GM23338 (cell line): Measurements from ENCODE around the gene AIMP2. TPM values are rescaled to one million over a fixed set of nuclear protein-coding genes. Genes with fewer than 3 reads are reported as not detected.
A peak's percentile ranks its signal among the peaks of the same experiment; 100 is the strongest.

ENCODE experiments used
- ATAC-seq: fragments of 200-7000 bp; cut with Tn5 transposase; 3 replicates; pipeline ENCODE4 v1.9.1; 2020
- DNase-seq: peaks from one replicate; pipeline ENCODE4 v3.0.0-alpha.2; 2015; ENCODE audit warnings: low spot score
- H2AFZ ChIP-seq: fragments of 200-600 bp; sonication (generic); 2 replicates; pipeline ENCODE4 v1.8.0; 2016; ENCODE audit warnings: antibody characterized with exemption, mild to moderate bottlenecking, moderate library complexity
- H3F3A ChIP-seq: fragments of 200-600 bp; sonication (generic); replicated peaks from 2 replicates; pipeline ENCODE4 v1.8.0; 2017; ENCODE audit warnings: antibody characterized with exemption, mixed run types, low read depth
- H3K27ac ChIP-seq: fragments of 200-600 bp; sonication (generic); 2 replicates; pipeline ENCODE4 v1.6.1; 2016; ENCODE audit warnings: low read depth
- H3K27me3 ChIP-seq: fragments of 200-600 bp; sonication (generic); 2 replicates; pipeline ENCODE4 v1.8.0; 2016; ENCODE audit warnings: mild to moderate bottlenecking, mixed run types, moderate library complexity; ENCODE audit not compliant: insufficient read depth
- H3K36me3 ChIP-seq: fragments of 200-600 bp; sonication (generic); 2 replicates; pipeline ENCODE4 v1.8.0; 2016; ENCODE audit warnings: mild to moderate bottlenecking; ENCODE audit not compliant: insufficient read depth
- H3K4me1 ChIP-seq: fragments of 200-600 bp; sonication (generic); 2 replicates; pipeline ENCODE4 v1.8.0; 2016; ENCODE audit warnings: mild to moderate bottlenecking, moderate library complexity; ENCODE audit not compliant: insufficient read depth
- H3K4me2 ChIP-seq: fragments of 200-600 bp; sonication (generic); 2 replicates; pipeline ENCODE4 v1.7.1; 2017; ENCODE audit warnings: mixed run types
- H3K4me3 ChIP-seq: fragments of 200-600 bp; sonication (generic); 2 replicates; pipeline ENCODE4 v1.6.1; 2016; ENCODE audit warnings: mixed run types
- H3K79me2 ChIP-seq: fragments of 200-600 bp; sonication (generic); replicated peaks from 2 replicates; pipeline ENCODE4 v1.8.0; 2017; ENCODE audit warnings: mild to moderate bottlenecking; ENCODE audit not compliant: insufficient read depth
- H3K9me2 ChIP-seq: fragments of 200-600 bp; sonication (generic); 2 replicates; pipeline ENCODE4 v1.8.0; 2017; ENCODE audit not compliant: insufficient read depth
- H4K20me1 ChIP-seq: fragments of 200-600 bp; sonication (generic); replicated peaks from 2 replicates; pipeline ENCODE4 v1.8.0; 2017; ENCODE audit warnings: mild to moderate bottlenecking; ENCODE audit not compliant: insufficient read depth
- H3K27ac Mint-ChIP-seq: 2 replicates; pipeline ENCODE4 v1.8.0; 2020; ENCODE audit warnings: inconsistent platforms, mild to moderate bottlenecking, moderate library complexity, mixed read lengths
- H3K27me3 Mint-ChIP-seq: 3 replicates; pipeline ENCODE4 v1.8.0; 2022; ENCODE audit warnings: low read depth, mild to moderate bottlenecking, moderate library complexity, mixed read lengths, inconsistent platforms; ENCODE audit not compliant: insufficient read depth, poor library complexity
- H3K36me3 Mint-ChIP-seq: 3 replicates; pipeline ENCODE4 v1.8.0; 2021; ENCODE audit warnings: low read depth, mild to moderate bottlenecking, inconsistent platforms, moderate library complexity, mixed read lengths
- H3K4me1 Mint-ChIP-seq: 3 replicates; pipeline ENCODE4 v1.8.0; 2020; ENCODE audit warnings: mild to moderate bottlenecking, inconsistent platforms, mixed read lengths
- H3K4me3 Mint-ChIP-seq: 3 replicates; pipeline ENCODE4 v1.8.0; 2021; ENCODE audit warnings: moderate library complexity, mild to moderate bottlenecking, inconsistent platforms, mixed read lengths
- H3K9me3 Mint-ChIP-seq: 3 replicates; pipeline ENCODE4 v1.8.0; 2020; ENCODE audit warnings: moderate library complexity, mild to moderate bottlenecking, inconsistent platforms, mixed read lengths
- CREB1 ChIP-seq: fragments of 250-450 bp; sonication (Bioruptor Pico); IDR thresholded peaks from 2 replicates; pipeline ENCODE4 v1.5.0; 2020; ENCODE audit warnings: low read depth, mild to moderate bottlenecking, moderate library complexity
- ETS1 ChIP-seq: IDR thresholded peaks from 2 replicates; pipeline ENCODE4 v1.6.1; 2016; ENCODE audit warnings: antibody characterized with exemption
- EZH2 ChIP-seq: fragments of 200-600 bp; sonication (generic); IDR thresholded peaks from one replicate; pipeline ENCODE4 v1.8.0; 2017; ENCODE audit warnings: antibody characterized with exemption, mild to moderate bottlenecking, low read depth; ENCODE audit not compliant: unreplicated experiment
- EZH2phosphoT487 ChIP-seq: fragments of 200-600 bp; sonication (generic); IDR thresholded peaks from one replicate; pipeline ENCODE4 v1.8.1; 2018; ENCODE audit warnings: antibody characterized with exemption; ENCODE audit not compliant: unreplicated experiment
- JUNB ChIP-seq: IDR thresholded peaks from one replicate; pipeline ENCODE4 v1.6.1; 2016; ENCODE audit warnings: antibody characterized with exemption; ENCODE audit not compliant: unreplicated experiment
- NANOG ChIP-seq: IDR thresholded peaks from 2 replicates; pipeline ENCODE4 v1.6.1; 2016; ENCODE audit warnings: antibody characterized with exemption, borderline replicate concordance
- POLR2AphosphoS5 ChIP-seq: IDR thresholded peaks from 2 replicates; pipeline ENCODE4 v1.6.1; 2016; ENCODE audit warnings: antibody characterized with exemption, low read depth
- REST ChIP-seq: IDR thresholded peaks from one replicate; pipeline ENCODE4 v1.6.1; 2018; ENCODE audit warnings: antibody characterized with exemption; ENCODE audit not compliant: unreplicated experiment
- STAT1 ChIP-seq: IDR thresholded peaks from one replicate; pipeline ENCODE4 v1.6.1; 2016; ENCODE audit warnings: antibody characterized with exemption; ENCODE audit not compliant: unreplicated experiment
- ZNF114 ChIP-seq: fragments of 250-450 bp; sonication (Bioruptor Pico); IDR thresholded peaks from 2 replicates; pipeline ENCODE4 v1.5.0; 2020; ENCODE audit warnings: mild to moderate bottlenecking, moderate library complexity
- ZNF331 ChIP-seq: fragments of 250-450 bp; sonication (Bioruptor Pico); IDR thresholded peaks from 2 replicates; pipeline ENCODE4 v1.5.0; 2020; ENCODE audit warnings: low read depth, mild to moderate bottlenecking, moderate library complexity
- ZNF462 ChIP-seq: fragments of 250-450 bp; sonication (Bioruptor Pico); IDR thresholded peaks from 2 replicates; pipeline ENCODE4 v1.5.0; 2020; ENCODE audit warnings: mild to moderate bottlenecking, moderate library complexity
- polyA plus RNA-seq: library from polyadenylated mRNA; unstranded; fragments of >200 nt; fragmentation: Nextera tagmentation; extraction: Ambion mirVana; gene quantifications from 2 replicates; pipeline ENCODE4 v1.2.1, GENCODE V29; 2016
- total RNA-seq: library from RNA; depleted of rRNA; stranded (reverse); fragments of >200 nt; shearing (Covaris generic); gene quantifications from 2 replicates; pipeline ENCODE4 v1.2.3, GENCODE V29; 2014
- TF ChIP-seq, protein P1 (sequence below), 2 experiments: fragments of 200-600 bp in 1 of 2; sonication (generic) in 1 of 2; conservative IDR thresholded peaks; 2 replicates each; pipeline versions ENCODE4 v1.5.1 to v1.6.1; 2016 to 2017; ENCODE audit warnings: antibody characterized with exemption in 2 of 2, low read depth in 2 of 2, mild to moderate bottlenecking in 2 of 2, moderate library complexity in 1 of 2

AIMP2 gene
- total and polyA plus RNA-seq, 2 experiments from 2014 or later, result 86.6 to 113 TPM

- H3K4me3 ChIP-seq, result no peak overlapping the region
- H3K79me2 ChIP-seq, result peaks cover 46% of the 10 kb centered on the region
- no peak overlapping the region for H3K27ac ChIP-seq
- 0 out of 2 replicates have a peak, but pooled peaks cover 4% of the 10 kb centered on the region for H3F3A ChIP-seq
- ATAC-seq, result no peak
- no peaks in the 10 kb centered on the region for H3K27me3 ChIP-seq
- H3K36me3 ChIP-seq, result peaks cover 55% of the 10 kb centered on the region
- Mint-ChIP-seq H3K9me3 (no peaks in the 10 kb centered on the region; the same call in 2 of the 3 replicates), H3K4me3 (no peak overlapping the region), H3K36me3 (peaks cover 94% of the 10 kb centered on the region), H3K27me3 (peaks cover 5% of the 10 kb centered on the region), H3K4me1 (peaks cover 9% of the 10 kb centered on the region; the same call in 2 of the 3 replicates), H3K27ac (peak overlapping the region; percentile 84)
- H3K4me1 ChIP-seq, result peaks cover 3% of the 10 kb centered on the region; the same call in 1 of the 2 replicates
- peaks cover 34% of the 10 kb centered on the region for H4K20me1 ChIP-seq
- H3K9me2 ChIP-seq, result no peaks in the 10 kb centered on the region
- no peak for DNase-seq
- H3K4me2 ChIP-seq, result no peak overlapping the region
- H2AFZ ChIP-seq, result no peak overlapping the region
- TF ChIP-seq EZH2phosphoT487, result no peak
- TF ChIP-seq STAT1, result no peak
- TF ChIP-seq EZH2, result no peak
- no peak for TF ChIP-seq JUNB
- no peak for TF ChIP-seq POLR2AphosphoS5
- TF ChIP-seq ZNF331 (CRISPR knock-in tag), result no peak
- no peak for TF ChIP-seq ETS1
- TF ChIP-seq, protein P1, sequence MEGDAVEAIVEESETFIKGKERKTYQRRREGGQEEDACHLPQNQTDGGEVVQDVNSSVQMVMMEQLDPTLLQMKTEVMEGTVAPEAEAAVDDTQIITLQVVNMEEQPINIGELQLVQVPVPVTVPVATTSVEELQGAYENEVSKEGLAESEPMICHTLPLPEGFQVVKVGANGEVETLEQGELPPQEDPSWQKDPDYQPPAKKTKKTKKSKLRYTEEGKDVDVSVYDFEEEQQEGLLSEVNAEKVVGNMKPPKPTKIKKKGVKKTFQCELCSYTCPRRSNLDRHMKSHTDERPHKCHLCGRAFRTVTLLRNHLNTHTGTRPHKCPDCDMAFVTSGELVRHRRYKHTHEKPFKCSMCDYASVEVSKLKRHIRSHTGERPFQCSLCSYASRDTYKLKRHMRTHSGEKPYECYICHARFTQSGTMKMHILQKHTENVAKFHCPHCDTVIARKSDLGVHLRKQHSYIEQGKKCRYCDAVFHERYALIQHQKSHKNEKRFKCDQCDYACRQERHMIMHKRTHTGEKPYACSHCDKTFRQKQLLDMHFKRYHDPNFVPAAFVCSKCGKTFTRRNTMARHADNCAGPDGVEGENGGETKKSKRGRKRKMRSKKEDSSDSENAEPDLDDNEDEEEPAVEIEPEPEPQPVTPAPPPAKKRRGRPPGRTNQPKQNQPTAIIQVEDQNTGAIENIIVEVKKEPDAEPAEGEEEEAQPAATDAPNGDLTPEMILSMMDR (conservative IDR thresholded peaks at IDR 0.05; ENCODE audit: low read depth in 2 of 2), result no peak
- TF ChIP-seq CREB1 (CRISPR knock-in tag), result no peak
- TF ChIP-seq REST, result no peak
- no peak for TF ChIP-seq ZNF114 (CRISPR knock-in tag)
- TF ChIP-seq NANOG, result no peak
- TF ChIP-seq ZNF462 (CRISPR knock-in tag), result no peak
Measured at GRCh38 chr7:6015917-6016652, 7.0 kb downstream of the AIMP2 start.
